GM23338 (cell line): ENCODE results near the gene MAGI1. TPM values are rescaled to one million over a fixed set of nuclear protein-coding genes. Genes with fewer than 3 reads are reported as not detected.

Experiments
- ATAC-seq: fragments of 200-7000 bp; cut with Tn5 transposase; 3 replicates; pipeline ENCODE4 v1.9.1; 2020
- DNase-seq: peaks from one replicate; pipeline ENCODE4 v3.0.0-alpha.2; 2015; ENCODE audit warnings: low spot score
- H2AFZ ChIP-seq: fragments of 200-600 bp; sonication (generic); 2 replicates; pipeline ENCODE4 v1.8.0; 2016; ENCODE audit warnings: antibody characterized with exemption, mild to moderate bottlenecking, moderate library complexity
- H3F3A ChIP-seq: fragments of 200-600 bp; sonication (generic); replicated peaks from 2 replicates; pipeline ENCODE4 v1.8.0; 2017; ENCODE audit warnings: antibody characterized with exemption, mixed run types, low read depth
- H3K27ac ChIP-seq: fragments of 200-600 bp; sonication (generic); 2 replicates; pipeline ENCODE4 v1.6.1; 2016; ENCODE audit warnings: low read depth
- H3K27me3 ChIP-seq: fragments of 200-600 bp; sonication (generic); 2 replicates; pipeline ENCODE4 v1.8.0; 2016; ENCODE audit warnings: mild to moderate bottlenecking, mixed run types, moderate library complexity; ENCODE audit not compliant: insufficient read depth
- H3K36me3 ChIP-seq: fragments of 200-600 bp; sonication (generic); 2 replicates; pipeline ENCODE4 v1.8.0; 2016; ENCODE audit warnings: mild to moderate bottlenecking; ENCODE audit not compliant: insufficient read depth
- H3K4me1 ChIP-seq: fragments of 200-600 bp; sonication (generic); 2 replicates; pipeline ENCODE4 v1.8.0; 2016; ENCODE audit warnings: mild to moderate bottlenecking, moderate library complexity; ENCODE audit not compliant: insufficient read depth
- H3K4me2 ChIP-seq: fragments of 200-600 bp; sonication (generic); 2 replicates; pipeline ENCODE4 v1.7.1; 2017; ENCODE audit warnings: mixed run types
- H3K4me3 ChIP-seq: fragments of 200-600 bp; sonication (generic); 2 replicates; pipeline ENCODE4 v1.6.1; 2016; ENCODE audit warnings: mixed run types
- H3K79me2 ChIP-seq: fragments of 200-600 bp; sonication (generic); replicated peaks from 2 replicates; pipeline ENCODE4 v1.8.0; 2017; ENCODE audit warnings: mild to moderate bottlenecking; ENCODE audit not compliant: insufficient read depth
- H3K9me2 ChIP-seq: fragments of 200-600 bp; sonication (generic); 2 replicates; pipeline ENCODE4 v1.8.0; 2017; ENCODE audit not compliant: insufficient read depth
- H4K20me1 ChIP-seq: fragments of 200-600 bp; sonication (generic); replicated peaks from 2 replicates; pipeline ENCODE4 v1.8.0; 2017; ENCODE audit warnings: mild to moderate bottlenecking; ENCODE audit not compliant: insufficient read depth
- H3K27ac Mint-ChIP-seq: 2 replicates; pipeline ENCODE4 v1.8.0; 2020; ENCODE audit warnings: inconsistent platforms, mild to moderate bottlenecking, moderate library complexity, mixed read lengths
- H3K27me3 Mint-ChIP-seq: 3 replicates; pipeline ENCODE4 v1.8.0; 2022; ENCODE audit warnings: low read depth, mild to moderate bottlenecking, moderate library complexity, mixed read lengths, inconsistent platforms; ENCODE audit not compliant: insufficient read depth, poor library complexity
- H3K36me3 Mint-ChIP-seq: 3 replicates; pipeline ENCODE4 v1.8.0; 2021; ENCODE audit warnings: low read depth, mild to moderate bottlenecking, inconsistent platforms, moderate library complexity, mixed read lengths
- H3K4me1 Mint-ChIP-seq: 3 replicates; pipeline ENCODE4 v1.8.0; 2020; ENCODE audit warnings: mild to moderate bottlenecking, inconsistent platforms, mixed read lengths
- H3K4me3 Mint-ChIP-seq: 3 replicates; pipeline ENCODE4 v1.8.0; 2021; ENCODE audit warnings: moderate library complexity, mild to moderate bottlenecking, inconsistent platforms, mixed read lengths
- H3K9me3 Mint-ChIP-seq: 3 replicates; pipeline ENCODE4 v1.8.0; 2020; ENCODE audit warnings: moderate library complexity, mild to moderate bottlenecking, inconsistent platforms, mixed read lengths
- CTCF ChIP-seq, 2 experiments: fragments of 200-600 bp in 1 of 2; sonication (generic) in 1 of 2; conservative IDR thresholded peaks; 2 replicates each; pipeline versions ENCODE4 v1.5.1 to v1.6.1; 2016 to 2017; ENCODE audit warnings: antibody characterized with exemption in 2 of 2, low read depth in 2 of 2, mild to moderate bottlenecking in 2 of 2, moderate library complexity in 1 of 2
- JUNB ChIP-seq: IDR thresholded peaks from one replicate; pipeline ENCODE4 v1.6.1; 2016; ENCODE audit warnings: antibody characterized with exemption; ENCODE audit not compliant: unreplicated experiment
- STAT1 ChIP-seq: IDR thresholded peaks from one replicate; pipeline ENCODE4 v1.6.1; 2016; ENCODE audit warnings: antibody characterized with exemption; ENCODE audit not compliant: unreplicated experiment
- ZNF114 ChIP-seq: fragments of 250-450 bp; sonication (Bioruptor Pico); IDR thresholded peaks from 2 replicates; pipeline ENCODE4 v1.5.0; 2020; ENCODE audit warnings: mild to moderate bottlenecking, moderate library complexity
- ZNF331 ChIP-seq: fragments of 250-450 bp; sonication (Bioruptor Pico); IDR thresholded peaks from 2 replicates; pipeline ENCODE4 v1.5.0; 2020; ENCODE audit warnings: low read depth, mild to moderate bottlenecking, moderate library complexity
- ZNF462 ChIP-seq: fragments of 250-450 bp; sonication (Bioruptor Pico); IDR thresholded peaks from 2 replicates; pipeline ENCODE4 v1.5.0; 2020; ENCODE audit warnings: mild to moderate bottlenecking, moderate library complexity
- polyA plus RNA-seq: library from polyadenylated mRNA; unstranded; fragments of >200 nt; fragmentation: Nextera tagmentation; extraction: Ambion mirVana; gene quantifications from 2 replicates; pipeline ENCODE4 v1.2.1, GENCODE V29; 2016
- total RNA-seq: library from RNA; depleted of rRNA; stranded (reverse); fragments of >200 nt; shearing (Covaris generic); gene quantifications from 2 replicates; pipeline ENCODE4 v1.2.3, GENCODE V29; 2014

Gene MAGI1
- total and polyA plus RNA-seq, 2 experiments from 2014 or later: 27.4 to 71.2 TPM

GRCh38 chr3:65402597-65402996 is 636.1 kb downstream of the MAGI1 start:
- Histone ChIP-seq H2AFZ (no peak overlapping the region), H3K27ac (peak overlapping the region; percentile 78), H3K4me3 (0 out of 2 replicates have a peak overlapping the region, but pooled peaks have one; percentile 41), H3K4me1 (peaks cover 42% of the 10 kb centered on the region), H3K9me2 (no peaks in the 10 kb centered on the region), H3K36me3 (no peaks in the 10 kb centered on the region), H3K4me2 (peak overlapping the region; percentile 71), H3K79me2 (no peaks in the 10 kb centered on the region; the same call in 1 of the 2 replicates), H4K20me1 (no peaks in the 10 kb centered on the region), H3F3A (peaks cover 14% of the 10 kb centered on the region; the same call in 1 of the 2 replicates), H3K27me3 (no peaks in the 10 kb centered on the region)
- ATAC-seq: no peak
- H3K9me3 Mint-ChIP-seq: no peaks in the 10 kb centered on the region
- H3K4me1 Mint-ChIP-seq: peaks cover 50% of the 10 kb centered on the region
- DNase-seq: peak; percentile 32
- H3K27me3 Mint-ChIP-seq: peaks cover 4% of the 10 kb centered on the region
- no peak for TF ChIP-seq ZNF114 (CRISPR knock-in tag)
- H3K27ac Mint-ChIP-seq: peak overlapping the region; percentile 85; the same call in 1 of the 2 replicates
- H3K4me3 Mint-ChIP-seq: peak overlapping the region; percentile 64; the same call in 1 of the 3 replicates
- no peaks in the 10 kb centered on the region for H3K36me3 Mint-ChIP-seq

- no peaks in the 10 kb centered on the region for H3K9me2 ChIP-seq
- H3K27ac ChIP-seq: peak overlapping the region; percentile 78
- no peaks in the 10 kb centered on the region; the same call in 1 of the 2 replicates for H3K79me2 ChIP-seq
- H3K9me3 Mint-ChIP-seq: no peaks in the 10 kb centered on the region
- H3K4me1 Mint-ChIP-seq: peaks cover 50% of the 10 kb centered on the region
- DNase-seq (peak; percentile 92), ATAC-seq (peak; percentile 81)
- no peak overlapping the region for H2AFZ ChIP-seq
- peaks cover 4% of the 10 kb centered on the region for H3K27me3 Mint-ChIP-seq
- no peaks in the 10 kb centered on the region for H3K27me3 ChIP-seq
- 0 out of 3 replicates have a peak, but pooled peaks cover 2% of the 10 kb centered on the region for H3K36me3 Mint-ChIP-seq
- peaks cover 14% of the 10 kb centered on the region; the same call in 1 of the 2 replicates for H3F3A ChIP-seq
- peak overlapping the region; percentile 71 for H3K4me2 ChIP-seq
- H3K4me3 ChIP-seq: peak overlapping the region; percentile 41
- H3K4me1 ChIP-seq: peaks cover 42% of the 10 kb centered on the region
- peak overlapping the region; percentile 64 for H3K4me3 Mint-ChIP-seq
- H3K27ac Mint-ChIP-seq: peak overlapping the region; percentile 54
- no peaks in the 10 kb centered on the region for H3K36me3 ChIP-seq
- no peak for TF ChIP-seq JUNB
- H4K20me1 ChIP-seq: no peaks in the 10 kb centered on the region
Observed at GRCh38 chr3:65401359-65402305, 637.1 kb downstream of the MAGI1 start.

GRCh38 chr3:65400899-65401298 is 637.8 kb downstream of the MAGI1 start:
- Mint-ChIP-seq H3K36me3 (0 out of 3 replicates have a peak, but pooled peaks cover 4% of the 10 kb centered on the region), H3K9me3 (no peaks in the 10 kb centered on the region), H3K4me3 (peak overlapping the region; percentile 64), H3K27me3 (peaks cover 6% of the 10 kb centered on the region), H3K4me1 (peaks cover 51% of the 10 kb centered on the region), H3K27ac (peak overlapping the region; percentile 88)
- ATAC-seq (peak; percentile 71), DNase-seq (peak; percentile 78)
- Histone ChIP-seq H2AFZ (no peak overlapping the region), H3K9me2 (no peaks in the 10 kb centered on the region), H3K27me3 (no peaks in the 10 kb centered on the region), H4K20me1 (no peaks in the 10 kb centered on the region), H3K4me1 (peaks cover 42% of the 10 kb centered on the region), H3K4me3 (peak overlapping the region; percentile 8; the same call in 1 of the 2 replicates), H3F3A (peaks cover 14% of the 10 kb centered on the region; the same call in 1 of the 2 replicates), H3K36me3 (no peaks in the 10 kb centered on the region), H3K4me2 (peak overlapping the region; percentile 14), H3K27ac (peak overlapping the region; percentile 86), H3K79me2 (no peaks in the 10 kb centered on the region; the same call in 1 of the 2 replicates)
- TF ChIP-seq ZNF331 (no peak), CTCF (conservative IDR thresholded peaks at IDR 0.05; ENCODE audit: low read depth in 2 of 2) (no peak), STAT1 (no peak), ZNF462 (CRISPR knock-in tag) (no peak)
